ENCODE measurements around the gene SLN. TPM values are rescaled to one million over a fixed set of nuclear protein-coding genes. Genes with fewer than 3 reads are reported as not detected.

SLN gene
- total RNA-seq, 2 donors from 2014 or later, result not detected

DNA sequence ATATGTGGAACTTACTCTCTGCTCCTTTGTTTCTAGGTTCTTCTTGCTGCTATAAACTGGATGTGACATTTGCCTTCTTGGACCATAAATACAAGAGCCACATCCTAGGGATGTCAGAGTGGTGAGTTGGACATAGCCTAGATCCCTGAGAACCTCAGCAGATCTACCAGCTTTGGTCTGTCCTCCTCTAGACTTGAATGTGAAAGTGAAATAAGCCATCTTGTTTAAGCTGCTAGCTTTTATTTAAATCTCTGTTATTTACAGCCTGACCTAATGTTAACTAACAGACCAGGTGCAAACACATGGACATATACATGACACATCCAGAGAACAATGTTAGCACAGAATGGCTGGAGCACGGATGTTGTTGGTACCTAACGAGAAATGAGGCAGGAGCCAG lies 36.0 kb downstream of the SLN start:
- H3K4me3 Mint-ChIP-seq, result no peak overlapping the region
- WGBS, 2 experiments (ENCODE audit: insufficient coverage in 1 of 2, insufficient read length in 1 of 2), result 93 to 94% methylated on average over 2 of the region's 2 CpGs

GRCh38 chr11:107669893-107670601 lies 41.8 kb downstream of the SLN start:
- Histone ChIP-seq H3K4me1 (ENCODE audit: control insufficient read depth, insufficient read depth, low read length) (no peaks in the 10 kb centered on the region), H3K36me3 (ENCODE audit: control insufficient read depth, insufficient read depth, low read length) (no peaks in the 10 kb centered on the region), H3K4me3 (ENCODE audit: low read length) (no peak overlapping the region), H3K27me3 (ENCODE audit: control insufficient read depth, insufficient read depth, low read length, poor library complexity, severe bottlenecking) (peaks cover 11% of the 10 kb centered on the region), H3K9me3 (ENCODE audit: control insufficient read depth, low read length) (no peaks in the 10 kb centered on the region), H3K27ac (ENCODE audit: low read depth, low read length) (no peak overlapping the region), H3K9ac (ENCODE audit: extremely low read depth, low read length, poor library complexity, severe bottlenecking) (no peak overlapping the region)
- H3K36me3 Mint-ChIP-seq (ENCODE audit: low read depth), result no peaks in the 10 kb centered on the region
- H3K4me3 Mint-ChIP-seq, result no peak overlapping the region
- TF ChIP-seq CTCF (conservative IDR thresholded peaks at IDR 0.05), result no peak
- DNase-seq, result peak; percentile 53
- no peaks in the 10 kb centered on the region for H3K9me3 Mint-ChIP-seq
- H3K4me1 Mint-ChIP-seq, result no peaks in the 10 kb centered on the region
- H3K27me3 Mint-ChIP-seq (ENCODE audit: insufficient read depth), result no peaks in the 10 kb centered on the region
- WGBS, 2 experiments (ENCODE audit: insufficient coverage in 1 of 2, insufficient read length in 1 of 2), result 77 to 80% methylated on average over 2 to 3 of the region's 4 CpGs
- H3K27ac Mint-ChIP-seq, result no peak overlapping the region

More for the DNA sequence above, 36.0 kb downstream of the SLN start:
- Mint-ChIP-seq H3K9me3 (no peaks in the 10 kb centered on the region), H3K27me3 (ENCODE audit: insufficient read depth) (no peaks in the 10 kb centered on the region), H3K27ac (no peak overlapping the region), H3K36me3 (ENCODE audit: low read depth) (no peaks in the 10 kb centered on the region), H3K4me1 (no peaks in the 10 kb centered on the region)
- H3K27me3 ChIP-seq (ENCODE audit: control insufficient read depth, insufficient read depth, low read length, poor library complexity, severe bottlenecking), result no peaks in the 10 kb centered on the region
- H3K9ac ChIP-seq (ENCODE audit: extremely low read depth, low read length, poor library complexity, severe bottlenecking), result no peak overlapping the region
- no peak for TF ChIP-seq CTCF (conservative IDR thresholded peaks at IDR 0.05)
- H3K9me3 ChIP-seq (ENCODE audit: control insufficient read depth, low read length), result no peaks in the 10 kb centered on the region
- no peaks in the 10 kb centered on the region for H3K36me3 ChIP-seq (ENCODE audit: control insufficient read depth, insufficient read depth, low read length)
- H3K27ac ChIP-seq (ENCODE audit: low read depth, low read length), result no peak overlapping the region
- no peak overlapping the region for H3K4me3 ChIP-seq (ENCODE audit: low read length)
- no peaks in the 10 kb centered on the region for H3K4me1 ChIP-seq (ENCODE audit: control insufficient read depth, insufficient read depth, low read length)
- DNase-seq, result no peak

DNA sequence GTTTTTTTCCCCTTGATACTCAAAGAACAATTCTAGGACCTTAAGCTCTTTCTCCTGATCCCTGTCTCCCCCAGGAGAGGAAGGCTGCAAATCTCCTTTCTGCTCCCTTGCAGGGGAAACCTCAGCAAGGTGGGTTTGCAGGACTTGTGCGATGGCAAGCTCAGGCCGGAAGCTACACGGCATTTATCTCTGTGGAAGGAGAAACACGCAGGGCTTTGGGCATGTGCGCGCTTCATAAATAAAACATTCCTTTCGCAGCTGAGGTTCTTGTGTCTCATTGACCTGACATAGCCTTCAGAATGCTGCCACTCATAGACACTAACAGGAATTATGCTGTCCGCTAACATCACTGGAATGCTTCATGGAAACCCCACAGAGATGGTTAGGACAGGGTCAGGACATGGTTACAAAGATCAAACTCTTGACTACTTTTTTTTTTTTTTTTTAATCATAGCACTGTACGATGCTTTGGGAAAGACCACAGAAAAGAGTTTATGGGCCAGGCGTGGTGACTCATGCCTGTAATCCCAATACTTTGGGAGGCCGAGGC lies 42.6 kb downstream of the SLN start:
- TF ChIP-seq CTCF (conservative IDR thresholded peaks at IDR 0.05), result no peak
- no peaks in the 10 kb centered on the region for H3K4me1 ChIP-seq (ENCODE audit: control insufficient read depth, insufficient read depth, low read length)
- H3K9me3 Mint-ChIP-seq, result no peaks in the 10 kb centered on the region
- H3K4me1 Mint-ChIP-seq, result no peaks in the 10 kb centered on the region
- no peak overlapping the region for H3K27ac ChIP-seq (ENCODE audit: low read depth, low read length)
- H3K4me3 ChIP-seq (ENCODE audit: low read length), result no peak overlapping the region
- no peaks in the 10 kb centered on the region for H3K27me3 Mint-ChIP-seq (ENCODE audit: insufficient read depth)
- H3K9me3 ChIP-seq (ENCODE audit: control insufficient read depth, low read length), result no peaks in the 10 kb centered on the region
- DNase-seq, result no peak
- H3K36me3 ChIP-seq (ENCODE audit: control insufficient read depth, insufficient read depth, low read length), result no peaks in the 10 kb centered on the region
- WGBS, 2 experiments (ENCODE audit: insufficient coverage in 1 of 2, insufficient read length in 1 of 2), result 76 to 86% methylated on average over 11 of the region's 11 CpGs
- H3K9ac ChIP-seq (ENCODE audit: extremely low read depth, low read length, poor library complexity, severe bottlenecking), result no peak overlapping the region
- H3K36me3 Mint-ChIP-seq (ENCODE audit: low read depth), result no peaks in the 10 kb centered on the region
- no peak overlapping the region for H3K4me3 Mint-ChIP-seq
- no peak overlapping the region for H3K27ac Mint-ChIP-seq
- peaks cover 11% of the 10 kb centered on the region for H3K27me3 ChIP-seq (ENCODE audit: control insufficient read depth, insufficient read depth, low read length, poor library complexity, severe bottlenecking)
